Dedifferentiated amniotic fluid mesenchymal stem cell (primary cell): ENCODE measurements around the gene VPS11.
"Not testable (repeated sequence)": the region's sequence is repeated elsewhere in the genome, so short reads cannot be mapped to it uniquely, and the experiment has no call there.

Source experiments
- DNase-seq: peaks from one replicate; pipeline ENCODE4 v3.0.0-alpha.2; 2016; ENCODE audit errors: extremely low spot score

VPS11 gene

GRCh38 chr11:119038884-119039283, 28.7 kb upstream of the VPS11 start:
- no peak for DNase-seq

- not testable (repeated sequence) for DNase-seq
These were observed 28.1 kb upstream of the VPS11 start for GRCh38 chr11:119039471-119039870.

GRCh38 chr11:119041821-119042514, 25.6 kb upstream of the VPS11 start:
- no peak for DNase-seq

GRCh38 chr11:119042927-119043326, 24.7 kb upstream of the VPS11 start:
- DNase-seq = no peak

GRCh38 chr11:119044708-119045107, 22.9 kb upstream of the VPS11 start:
- DNase-seq = no peak

- no peak for DNase-seq
These were observed 21.1 kb upstream of the VPS11 start for GRCh38 chr11:119046489-119046888.

- DNase-seq = no peak
These were observed 20.4 kb upstream of the VPS11 start for GRCh38 chr11:119047205-119047604.

GRCh38 chr11:119048644-119049043, 19.0 kb upstream of the VPS11 start:
- DNase-seq = no peak

- DNase-seq = no peak
These were observed 18.5 kb upstream of the VPS11 start for GRCh38 chr11:119049081-119049480.

GRCh38 chr11:119051440-119052162, 16.0 kb upstream of the VPS11 start:
- DNase-seq = no peak

- DNase-seq = no peak
These were observed 15.3 kb upstream of the VPS11 start for GRCh38 chr11:119052163-119052814.

GRCh38 chr11:119054418-119054817, 13.2 kb upstream of the VPS11 start:
- DNase-seq = no peak

- DNase-seq = no peak
These were observed 11.7 kb upstream of the VPS11 start for GRCh38 chr11:119055901-119056300.

- DNase-seq = no peak
These were observed 11.1 kb upstream of the VPS11 start for GRCh38 chr11:119056421-119056999.

- DNase-seq = peak; percentile 96
These were observed 10.4 kb upstream of the VPS11 start, which contains the start of gene HYOU1 for GRCh38 chr11:119057000-119057769. Gene HYOU1 (minus strand): TSS chr11:119057205. CDS start chr11:119056160, 1,045 bp downstream.

- not testable (repeated sequence) for DNase-seq
These were observed 8.5 kb upstream of the VPS11 start for GRCh38 chr11:119059128-119059527.

- no peak for DNase-seq
These were observed 6.4 kb upstream of the VPS11 start for GRCh38 chr11:119061256-119061655.

GRCh38 chr11:119062779-119063178, 4.8 kb upstream of the VPS11 start:
- DNase-seq = peak; percentile 57

- no peak for DNase-seq
These were observed 2.2 kb upstream of the VPS11 start for GRCh38 chr11:119065369-119065768.

- no peak for DNase-seq
These were observed 10.2 kb downstream of the VPS11 start for GRCh38 chr11:119077839-119078238.

- no peak for DNase-seq
These were observed 11.2 kb downstream of the VPS11 start for GRCh38 chr11:119078675-119079420.
